PC-3 (cell line): ENCODE results near the gene SLC35D3. TPM values are rescaled to one million over a fixed set of nuclear protein-coding genes. Genes with fewer than 3 reads are reported as not detected.

Source experiments
- ATAC-seq: fragments of 200-7000 bp; cut with Tn5 transposase; 2 replicates; pipeline ENCODE4 v1.9.1; 2020; ENCODE audit warnings: mild to moderate bottlenecking, moderate library complexity
- BruUV-seq: library from RNA; stranded (reverse); fragments of 400-500 nt; replicated peaks from 2 replicates; lab custom pipeline; 2021; lab: Mats Ljungman, UMichigan
- CTCF ChIA-PET: fragments of 300-600 bp; sonication (Branson Sonifier 250); formaldehyde crosslinking; loops from one replicate; lab custom pipeline; 2022; ENCODE audit warnings: antibody characterized with exemption; lab: Charles Lee
- POLR2A ChIA-PET: fragments of 300-600 bp; sonication (Branson Sonifier 250); formaldehyde crosslinking; loops from one replicate; lab custom pipeline; 2022; ENCODE audit warnings: antibody characterized with exemption; ENCODE audit not compliant: unreplicated experiment; lab: Charles Lee
- DNase-seq: peaks from one replicate; pipeline ENCODE4 v3.0.0-alpha.2; 2015
- H2AFZ ChIP-seq: fragments of 300-600 bp; sonication (generic); 2 replicates; pipeline ENCODE4 v1.6.0; 2016; ENCODE audit warnings: antibody characterized with exemption, low read length
- H3F3A ChIP-seq: fragments of 300-600 bp; sonication (generic); one replicate; pipeline ENCODE4 v1.6.0; 2017; ENCODE audit warnings: antibody characterized with exemption, low read length, control low read depth, mild to moderate bottlenecking; ENCODE audit not compliant: unreplicated experiment
- H3K27ac ChIP-seq: fragments of 300-600 bp; sonication (generic); 2 replicates; pipeline ENCODE4 v1.5.1; 2016; ENCODE audit warnings: mild to moderate bottlenecking, low read length
- H3K27me3 ChIP-seq: fragments of 300-600 bp; sonication (generic); 2 replicates; pipeline ENCODE4 v1.6.1; 2016; ENCODE audit warnings: low read length, mixed read lengths
- H3K36me3 ChIP-seq: fragments of 300-600 bp; sonication (generic); 2 replicates; pipeline ENCODE4 v1.6.1; 2016; ENCODE audit warnings: low read depth, mixed run types, low read length, mixed read lengths
- H3K4me1 ChIP-seq: fragments of 300-600 bp; sonication (generic); 2 replicates; pipeline ENCODE4 v1.5.1; 2016; ENCODE audit warnings: low read length; ENCODE audit not compliant: insufficient read depth
- H3K4me2 ChIP-seq: fragments of 300-600 bp; sonication (generic); 2 replicates; pipeline ENCODE4 v1.6.0; 2016; ENCODE audit warnings: low read length
- H3K4me3 ChIP-seq: fragments of 300-600 bp; sonication (generic); 2 replicates; pipeline ENCODE4 v1.5.1; 2016; ENCODE audit warnings: mild to moderate bottlenecking, low read length, mixed read lengths
- H3K79me2 ChIP-seq: fragments of 300-600 bp; sonication (generic); 2 replicates; pipeline ENCODE4 v1.6.1; 2017; ENCODE audit warnings: low read length, mixed read lengths
- H3K9ac ChIP-seq: fragments of 300-600 bp; sonication (generic); 2 replicates; pipeline ENCODE4 v1.6.0; 2016; ENCODE audit warnings: mild to moderate bottlenecking, low read length
- H3K9me2 ChIP-seq: fragments of 300-600 bp; sonication (generic); replicated peaks from 2 replicates; pipeline ENCODE4 v1.6.1; 2016; ENCODE audit warnings: mixed run types, low read length, mixed read lengths
- H3K9me3 ChIP-seq: fragments of 300-600 bp; sonication (generic); 2 replicates; pipeline ENCODE4 v1.6.1; 2016; ENCODE audit warnings: low read length, mixed read lengths
- H4K20me1 ChIP-seq: fragments of 300-600 bp; sonication (generic); 2 replicates; pipeline ENCODE4 v1.6.1; 2016; ENCODE audit warnings: low read length, mixed read lengths
- CTCF ChIP-seq: fragments of 300-600 bp; sonication (generic); conservative IDR thresholded peaks from 2 replicates; pipeline ENCODE4 v1.5.1; 2017; ENCODE audit warnings: antibody characterized with exemption, low read depth, mild to moderate bottlenecking, low read length
- EZH2 ChIP-seq: fragments of 300-600 bp; sonication (generic); IDR thresholded peaks from one replicate; pipeline ENCODE4 v1.6.1; 2017; ENCODE audit warnings: antibody characterized with exemption, mild to moderate bottlenecking, low read length; ENCODE audit not compliant: unreplicated experiment
- EZH2phosphoT487 ChIP-seq: fragments of 300-600 bp; sonication (generic); IDR thresholded peaks from 2 replicates; pipeline ENCODE4 v1.6.1; 2018; ENCODE audit warnings: mild to moderate bottlenecking, antibody characterized with exemption, low read length, borderline replicate concordance
- intact Hi-C: fragments of 100-400 bp; cut with micrococcal nuclease; formaldehyde crosslinking; loops from 2 replicates; pipeline ENCODE4 v1.9.0; 2023
- total RNA-seq: library from RNA; depleted of rRNA; stranded (reverse); fragments of >200 nt; gene quantifications from 2 replicates; pipeline ENCODE4 v1.2.3, GENCODE V29; 2014

Gene SLC35D3
- total RNA-seq, 1 experiment from 2014 or later = not detected

- ATAC-seq = no peak; the same call in 1 of the 2 replicates
- Histone ChIP-seq H3K9ac (peak overlapping the region; percentile 68), H3K27ac (peak overlapping the region; percentile 96), H2AFZ (peak overlapping the region; percentile 48), H3K79me2 (no peaks in the 10 kb centered on the region), H3F3A (no peaks in the 10 kb centered on the region), H3K36me3 (no peaks in the 10 kb centered on the region), H3K4me2 (peak overlapping the region; percentile 73), H3K27me3 (no peaks in the 10 kb centered on the region), H3K9me2 (no peaks in the 10 kb centered on the region), H4K20me1 (no peaks in the 10 kb centered on the region), H3K9me3 (no peaks in the 10 kb centered on the region), H3K4me1 (peaks cover 22% of the 10 kb centered on the region), H3K4me3 (no peak overlapping the region)
- intact Hi-C loops = loop anchor here (1.0 to 10.0 kb wide), 2 partner anchors 44 to 676 kb away; no protein-coding TSS in a partner anchor
- TF ChIP-seq EZH2 = no peak
- TF ChIP-seq CTCF = no peak
- no peak for TF ChIP-seq EZH2phosphoT487
- no TSS peak for BruUV-seq
- peak; percentile 30 for DNase-seq
- ChIA-PET POLR2A (interaction anchor here (0.5 to 0.7 kb wide), 2 partner anchors 26 to 58 kb away, joined by 4 to 8 read pairs; no protein-coding TSS in a partner anchor), CTCF (no interaction called here)
These were observed 46.7 kb downstream of the SLC35D3 start for GRCh38 chr6:136968837-136969236.

- H3K4me3 ChIP-seq = no peak overlapping the region
- H3K9me2 ChIP-seq = no peaks in the 10 kb centered on the region
- peaks cover 22% of the 10 kb centered on the region for H3K4me1 ChIP-seq
- POLR2A ChIA-PET = interaction anchor here (0.5 kb wide), 1 partner anchor 58 kb away, joined by 8 read pairs; no protein-coding TSS in a partner anchor
- CTCF ChIA-PET = no interaction called here
- peak; percentile 93 for ATAC-seq
- no TSS peak for BruUV-seq
- intact Hi-C loops = loop anchor here (10.0 kb wide), 1 partner anchor 675 kb away; no protein-coding TSS in a partner anchor
- H3K9me3 ChIP-seq = no peaks in the 10 kb centered on the region
- peak overlapping the region; percentile 73 for H3K4me2 ChIP-seq
- no peaks in the 10 kb centered on the region for H3F3A ChIP-seq
- TF ChIP-seq CTCF = no peak
- TF ChIP-seq EZH2phosphoT487 = no peak
- no peak for TF ChIP-seq EZH2
- peak overlapping the region; percentile 58 for H2AFZ ChIP-seq
- H3K27ac ChIP-seq = peak overlapping the region; percentile 96
- no peaks in the 10 kb centered on the region for H4K20me1 ChIP-seq
- no peaks in the 10 kb centered on the region for H3K27me3 ChIP-seq
- peak; percentile 87 for DNase-seq
- peak overlapping the region; percentile 68 for H3K9ac ChIP-seq
- H3K36me3 ChIP-seq = no peaks in the 10 kb centered on the region
- no peaks in the 10 kb centered on the region for H3K79me2 ChIP-seq
These were observed 47.3 kb downstream of the SLC35D3 start for GRCh38 chr6:136969433-136969832.

GRCh38 chr6:136969930-136970329 lies 47.8 kb downstream of the SLC35D3 start:
- TF ChIP-seq EZH2phosphoT487 (no peak), CTCF (no peak), EZH2 (no peak)
- H4K20me1 ChIP-seq = no peaks in the 10 kb centered on the region
- H2AFZ ChIP-seq = peak overlapping the region; percentile 58
- H3K79me2 ChIP-seq = no peaks in the 10 kb centered on the region
- no peaks in the 10 kb centered on the region for H3K9me2 ChIP-seq
- ChIA-PET POLR2A (no interaction called here), CTCF (no interaction called here)
- intact Hi-C loops = loop anchor here (10.0 kb wide), 1 partner anchor 675 kb away; no protein-coding TSS in a partner anchor
- ATAC-seq = no peak
- no peaks in the 10 kb centered on the region for H3K27me3 ChIP-seq
- H3K36me3 ChIP-seq = no peaks in the 10 kb centered on the region
- no peaks in the 10 kb centered on the region for H3K9me3 ChIP-seq
- H3F3A ChIP-seq = no peaks in the 10 kb centered on the region
- DNase-seq = peak; percentile 20
- H3K9ac ChIP-seq = peak overlapping the region; percentile 40; the same call in 1 of the 2 replicates
- H3K4me3 ChIP-seq = no peak overlapping the region
- H3K27ac ChIP-seq = peak overlapping the region; percentile 96
- BruUV-seq = no TSS peak
- peaks cover 22% of the 10 kb centered on the region for H3K4me1 ChIP-seq
- peak overlapping the region; percentile 41 for H3K4me2 ChIP-seq
